Measurements from ENCODE around the gene KHK. TPM values are rescaled to one million over a fixed set of nuclear protein-coding genes. Genes with fewer than 3 reads are reported as not detected.
A peak's percentile ranks its signal among the peaks of the same experiment; 100 is the strongest.

KHK gene
- polyA plus RNA-seq (2013, experiment 1 of 2; ENCODE audit: insufficient read length) = 0.67 TPM
- polyA plus RNA-seq (2013, experiment 2 of 2; ENCODE audit: insufficient read length) = 0.80 TPM

- no peak for DNase-seq
Observed at GRCh38 chr2:27086724-27087593, at the start of gene KHK. KHK (plus strand) TSS chr2:27086772; CDS start chr2:27087260, 488 bp downstream.

- DNase-seq = no peak
Observed at GRCh38 chr2:27038012-27038411, 48.6 kb upstream of the KHK start.

DNA sequence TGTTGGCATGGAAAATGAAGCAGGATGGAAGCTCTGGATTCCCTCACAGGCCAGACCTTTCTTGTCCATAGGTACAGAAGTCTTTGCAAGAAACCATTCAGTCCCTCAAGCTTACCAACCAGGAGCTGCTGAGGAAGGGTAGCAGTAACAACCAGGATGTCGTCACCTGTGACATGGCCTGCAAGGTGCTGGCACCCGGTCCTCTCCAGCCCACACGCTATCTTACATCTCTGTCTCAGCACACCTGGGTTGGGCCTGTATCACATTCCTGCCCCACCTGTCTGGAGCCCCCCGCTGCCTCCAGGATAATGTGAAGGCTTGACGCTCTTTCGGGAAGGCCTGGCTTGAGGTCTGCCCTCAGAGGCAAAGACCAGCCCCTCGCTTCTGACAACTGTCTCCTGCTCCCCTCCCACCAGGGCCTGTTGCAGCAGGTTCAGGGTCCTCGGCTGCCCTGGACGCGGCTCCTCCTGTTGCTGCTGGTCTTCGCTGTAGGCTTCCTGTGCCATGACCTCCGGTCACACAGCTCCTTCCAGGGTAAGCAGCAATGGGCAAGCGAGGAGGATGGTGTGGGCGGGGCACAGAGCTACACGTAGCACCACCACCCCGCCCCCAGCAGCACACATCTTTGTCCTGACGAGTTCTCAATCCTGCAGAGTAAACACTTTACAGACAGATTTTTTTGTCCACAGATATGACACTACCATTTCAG, 47.8 kb upstream of the KHK start:
- DNase-seq = no peak

DNA sequence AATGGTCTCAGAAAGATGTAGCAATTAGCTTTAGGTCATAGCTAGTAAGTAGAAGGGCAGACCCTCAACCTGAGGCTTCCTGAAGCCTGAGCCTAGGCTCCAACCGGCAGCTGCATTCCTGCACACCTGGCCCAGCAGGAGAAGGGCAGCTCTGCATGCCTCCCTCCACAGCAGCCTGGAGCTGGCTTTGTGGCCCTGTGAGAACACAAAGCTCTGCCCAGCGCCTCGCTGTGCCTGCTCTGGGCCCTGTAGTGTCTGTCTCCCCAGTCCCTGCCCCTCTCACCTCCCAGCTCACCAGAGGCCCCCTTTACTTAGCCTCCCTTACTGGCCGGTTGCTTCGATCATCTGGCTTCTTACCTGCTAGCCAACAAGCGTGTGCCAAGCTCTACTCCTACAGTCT, 47.1 kb upstream of the KHK start:
- no peak for DNase-seq

- no peak for DNase-seq
Observed at GRCh38 chr2:27039871-27040270, 46.7 kb upstream of the KHK start.

DNA sequence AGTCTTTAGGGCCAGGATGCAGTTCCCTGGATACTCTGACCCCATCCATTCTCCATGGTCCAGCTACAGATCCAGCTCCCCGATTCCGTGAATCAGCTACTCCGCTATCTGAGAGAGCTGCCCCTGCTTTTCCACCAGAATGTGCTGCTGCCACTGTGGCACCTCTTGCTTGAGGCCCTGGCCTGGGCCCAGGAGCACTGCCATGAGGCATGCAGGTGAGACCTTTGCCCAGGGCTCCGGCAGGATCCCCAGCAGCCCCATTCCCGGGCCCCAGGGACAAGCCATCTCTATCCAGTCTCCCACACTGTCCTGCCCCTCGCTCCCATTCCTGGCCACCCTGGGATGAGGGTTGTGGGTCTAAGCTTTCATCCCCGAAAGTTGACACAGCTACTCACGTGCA, 46.3 kb upstream of the KHK start:
- DNase-seq = no peak

GRCh38 chr2:27041752-27042151, 44.8 kb upstream of the KHK start:
- peak; percentile 45 for DNase-seq

- no peak for DNase-seq
Observed at GRCh38 chr2:27042159-27042661, 44.4 kb upstream of the KHK start.

DNA sequence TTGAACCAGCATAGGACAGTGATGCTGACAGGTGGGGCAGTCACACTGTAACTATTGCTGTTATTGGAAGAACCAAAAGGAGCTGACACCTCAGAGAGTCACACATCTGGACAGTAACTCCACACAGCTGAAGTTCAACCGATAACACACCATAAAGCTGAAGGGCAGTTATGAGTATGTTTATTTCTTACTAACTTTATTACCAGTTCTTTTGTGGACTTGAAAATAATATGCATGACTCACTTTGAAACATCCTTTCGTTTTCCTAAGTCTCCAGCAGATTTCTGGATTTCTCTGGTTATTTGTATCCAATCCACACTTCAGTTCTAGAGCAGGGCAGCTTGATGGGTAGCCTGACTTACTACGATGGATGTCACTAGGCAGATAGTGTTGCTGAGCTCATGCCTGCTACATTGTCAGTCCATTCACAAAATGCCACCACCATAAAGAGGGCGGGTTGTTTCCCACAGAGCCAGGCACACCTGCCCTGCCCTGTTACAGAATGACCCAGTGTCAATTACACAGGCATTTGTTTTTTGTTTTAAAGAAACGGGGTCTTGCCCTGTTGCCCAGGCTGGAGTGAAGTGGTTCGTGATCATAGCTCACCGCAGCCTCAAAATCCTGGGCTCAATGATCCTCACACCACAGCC, 43.5 kb upstream of the KHK start:
- no peak for DNase-seq

DNA sequence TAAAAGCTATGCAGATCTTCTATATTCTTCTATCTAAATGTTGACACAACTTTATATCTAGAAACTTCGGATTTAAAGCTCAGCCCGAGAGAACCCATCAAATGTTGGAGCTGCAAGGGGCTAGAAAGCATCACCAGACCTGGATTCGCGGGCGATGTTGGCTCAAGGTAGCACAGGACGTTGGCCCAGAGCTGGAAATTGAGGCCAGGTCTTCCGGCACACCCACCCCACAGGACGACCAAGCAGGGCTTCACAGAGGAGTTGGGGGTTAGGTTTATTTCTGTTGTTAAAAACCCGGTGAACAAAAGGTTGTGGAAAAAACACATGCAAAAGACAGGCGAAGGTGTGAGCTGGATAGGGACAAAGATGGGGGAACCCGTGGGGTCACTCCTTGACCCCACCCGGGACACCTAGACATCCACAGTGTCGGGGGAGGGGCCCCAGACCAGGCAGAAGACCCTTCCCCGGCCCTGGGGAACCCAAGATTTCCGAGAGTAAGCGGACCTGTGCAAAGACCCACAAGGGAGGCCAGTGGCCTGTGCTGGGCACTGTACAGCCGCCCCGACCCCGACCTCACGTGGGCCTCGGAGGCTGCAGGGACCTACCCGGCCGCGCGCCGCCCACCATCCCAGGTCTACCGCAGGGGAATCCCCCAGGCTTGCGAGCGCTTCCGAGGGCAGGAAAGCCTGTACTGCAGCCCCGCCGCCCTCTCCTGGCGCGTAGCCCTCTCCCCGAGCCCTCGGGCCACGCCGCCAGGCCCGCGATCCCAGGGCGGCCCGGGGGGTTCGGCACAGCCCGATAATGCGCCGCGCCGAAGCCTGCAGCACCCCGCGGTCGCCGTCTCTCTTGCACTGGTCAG, 36.9 kb upstream of the KHK start:
- DNase-seq = no peak

- peak; percentile 97 for DNase-seq
Observed at GRCh38 chr2:27050281-27050995, 36.1 kb upstream of the KHK start.

DNA sequence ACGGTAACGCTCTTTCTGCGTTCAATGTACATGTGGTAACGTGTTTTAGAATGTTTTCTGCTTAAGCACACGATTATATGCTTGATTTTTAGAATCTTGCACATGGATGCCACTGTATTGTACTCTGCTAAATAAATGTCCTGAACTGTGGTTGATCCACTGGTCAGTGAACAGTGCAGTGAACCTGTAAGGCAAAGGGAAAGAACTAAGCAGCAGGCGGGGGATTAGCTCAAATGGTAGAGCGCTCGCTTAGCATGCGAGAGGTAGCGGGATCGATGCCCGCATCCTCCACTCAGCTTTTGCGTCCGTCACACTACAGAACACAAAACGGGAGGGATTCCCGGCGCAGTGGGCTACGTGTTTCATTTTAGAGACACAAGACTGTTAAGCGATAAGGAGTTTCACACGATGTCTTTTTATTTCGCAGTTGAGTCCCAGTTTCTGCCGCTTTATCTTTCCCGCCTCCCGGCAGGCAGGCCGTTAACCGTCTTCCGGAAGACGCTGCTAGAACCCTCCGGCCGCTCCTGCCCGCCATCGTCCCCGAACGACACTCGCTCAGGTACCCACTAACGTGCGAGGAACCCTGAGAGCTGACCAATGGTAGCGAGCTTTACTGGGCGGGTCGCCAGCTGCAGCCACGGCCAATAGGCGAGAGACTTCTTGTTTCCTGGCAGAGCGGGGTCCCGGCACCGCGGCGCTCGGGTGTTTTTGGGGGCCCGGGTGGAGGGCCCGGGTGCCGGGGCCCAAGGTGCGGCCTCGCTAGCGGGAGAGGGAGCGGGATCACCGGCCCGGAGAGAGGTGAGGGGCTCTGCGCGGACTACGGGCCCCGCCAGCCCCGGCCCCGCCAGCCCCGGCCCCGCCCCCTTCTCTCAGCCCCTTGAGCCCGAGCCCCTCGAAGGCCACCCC, 35.3 kb upstream of the KHK start, which contains the start of gene AGBL5:
Gene AGBL5, plus strand, starts transcription at position 673 of the 906 bp plus-strand sequence. CDS start 1,291 bp downstream, outside the sequence.
- peak; percentile 93 for DNase-seq

GRCh38 chr2:27051902-27052645, 34.5 kb upstream of the KHK start:
- no peak for DNase-seq

GRCh38 chr2:27053321-27053720, 33.3 kb upstream of the KHK start:
- DNase-seq = no peak

DNA sequence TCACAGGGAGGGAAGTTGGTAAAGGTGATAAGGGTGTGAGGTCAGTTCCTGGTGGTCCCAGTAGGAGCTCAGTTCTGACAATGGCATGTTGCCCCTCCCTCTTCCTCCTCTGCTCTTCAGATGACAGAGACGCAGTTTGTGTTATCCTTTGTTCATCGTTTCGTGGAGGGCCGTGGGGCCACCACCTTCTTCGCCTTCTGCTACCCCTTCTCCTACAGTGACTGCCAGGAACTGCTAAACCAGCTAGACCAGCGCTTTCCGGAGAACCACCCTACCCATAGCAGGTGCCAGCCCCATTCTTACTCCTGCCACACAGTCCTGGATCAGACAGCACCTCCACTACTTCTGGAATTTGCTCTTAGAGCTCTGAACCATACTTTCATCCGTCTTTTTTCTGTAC, 32.8 kb upstream of the KHK start:
- DNase-seq = no peak

DNA sequence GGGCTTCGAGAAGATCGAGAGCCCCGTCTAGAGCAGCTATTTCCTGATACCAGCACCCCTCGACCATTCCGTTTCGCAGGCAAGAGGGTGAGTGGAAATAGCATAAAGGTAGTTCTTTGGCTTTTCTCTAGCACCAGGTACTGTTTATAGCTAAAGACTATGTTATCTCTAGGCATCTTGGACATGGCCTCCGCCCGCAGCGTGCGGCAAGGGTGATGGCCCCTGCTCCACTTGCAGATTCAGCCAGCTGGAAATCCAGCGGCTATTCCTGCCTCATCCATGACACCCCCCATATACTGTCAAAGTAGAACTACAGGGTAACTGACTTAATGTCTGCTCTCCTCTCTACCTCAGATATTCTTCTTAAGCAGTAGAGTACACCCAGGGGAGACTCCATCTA, 31.9 kb upstream of the KHK start:
- no peak for DNase-seq

GRCh38 chr2:27057184-27057583, 29.4 kb upstream of the KHK start:
- no peak for DNase-seq

DNA sequence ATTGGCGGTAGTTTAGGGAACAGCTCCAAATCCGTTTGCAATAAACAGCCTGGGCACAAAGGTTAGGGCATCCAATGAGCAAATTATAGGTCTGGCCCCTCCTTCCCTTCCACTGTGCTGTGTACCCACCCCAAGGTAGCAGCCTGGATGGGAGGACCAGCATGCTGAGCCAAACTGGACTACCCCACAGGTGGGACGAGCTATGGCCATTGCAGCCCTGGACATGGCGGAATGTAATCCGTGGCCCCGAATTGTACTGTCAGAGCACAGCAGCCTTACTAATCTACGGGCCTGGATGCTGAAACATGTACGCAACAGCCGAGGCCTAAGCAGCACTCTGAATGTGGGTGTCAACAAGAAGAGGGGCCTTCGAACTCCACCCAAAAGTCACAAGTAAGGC, 28.4 kb upstream of the KHK start:
- DNase-seq = no peak

DNA sequence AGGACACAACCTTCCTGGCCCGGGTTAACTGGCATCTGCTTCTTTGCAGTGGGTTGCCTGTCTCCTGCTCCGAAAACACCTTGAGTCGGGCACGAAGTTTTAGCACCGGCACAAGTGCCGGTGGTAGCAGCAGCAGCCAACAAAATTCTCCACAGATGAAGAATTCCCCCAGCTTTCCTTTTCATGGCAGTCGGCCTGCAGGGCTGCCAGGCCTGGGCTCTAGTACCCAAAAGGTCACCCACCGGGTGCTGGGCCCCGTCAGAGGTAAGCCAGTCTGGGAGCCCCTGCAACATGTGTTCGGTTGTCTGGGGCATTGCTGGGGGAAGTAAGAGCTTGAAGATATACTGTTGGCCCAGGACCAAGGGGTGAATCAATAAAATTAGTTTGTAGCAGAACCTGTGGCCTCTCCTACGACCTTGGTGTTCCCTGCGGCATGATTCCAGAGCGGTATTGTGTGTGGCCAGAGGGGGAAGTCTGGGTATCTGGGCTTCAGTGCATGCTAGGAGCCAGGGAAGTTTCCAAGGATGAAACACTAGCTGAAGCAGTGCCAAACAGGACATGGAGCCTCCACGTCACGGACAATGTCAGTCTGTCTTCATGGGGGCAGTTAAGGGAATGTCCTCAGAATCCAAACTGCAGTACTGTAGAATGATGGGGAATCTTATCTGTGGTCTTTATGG, 27.3 kb upstream of the KHK start:
- DNase-seq = no peak

Data from fibroblast of skin of scalp (primary cell).